Astrocyte (in vitro differentiated cells and primary cell): ENCODE results near the gene SLC2A2. TPM values are rescaled to one million over a fixed set of nuclear protein-coding genes. Genes with fewer than 3 reads are reported as not detected.

ENCODE experiments used
- DNase-seq: peaks from one replicate; pipeline ENCODE4 v3.0.0-alpha.2; 2010; ENCODE audit warnings: low read depth
- FAIRE-seq: peaks from 2 replicates; lab custom pipeline; 2011; peaks lifted over from hg19 to GRCh38; lab: Jason Lieb, UNC
- H2AFZ ChIP-seq: 2 replicates; pipeline ENCODE4 v1.6.0; 2012; ENCODE audit warnings: low read depth, low read length, inconsistent platforms
- H3K27ac ChIP-seq: 2 replicates; pipeline ENCODE4 v1.5.1; 2011; ENCODE audit warnings: low read depth, low read length, inconsistent platforms
- H3K27me3 ChIP-seq: 2 replicates; pipeline ENCODE4 v1.6.0; 2011; ENCODE audit warnings: low read length, inconsistent platforms; ENCODE audit not compliant: insufficient read depth
- H3K36me3 ChIP-seq: 2 replicates; pipeline ENCODE4 v1.5.1; 2011; ENCODE audit warnings: low read length, inconsistent platforms; ENCODE audit not compliant: insufficient read depth
- H3K4me1 ChIP-seq: 2 replicates; pipeline ENCODE4 v1.5.1; 2011; ENCODE audit warnings: low read length, inconsistent platforms; ENCODE audit not compliant: insufficient read depth
- H3K4me2 ChIP-seq: 2 replicates; pipeline ENCODE4 v1.6.0; 2012; ENCODE audit warnings: low read length, inconsistent platforms
- H3K4me3 ChIP-seq: 2 replicates; pipeline ENCODE4 v1.5.1; 2011; ENCODE audit warnings: low read depth, mild to moderate bottlenecking, low read length, inconsistent platforms; ENCODE audit not compliant: insufficient read depth
- H3K79me2 ChIP-seq: 2 replicates; pipeline ENCODE4 v1.6.0; 2012; ENCODE audit warnings: mild to moderate bottlenecking, low read length, inconsistent platforms; ENCODE audit not compliant: insufficient read depth
- H3K9ac ChIP-seq: 2 replicates; pipeline ENCODE4 v1.6.0; 2012; ENCODE audit warnings: mild to moderate bottlenecking, low read length, inconsistent platforms
- H3K9me3 ChIP-seq: 2 replicates; pipeline ENCODE4 v1.5.1; 2012; ENCODE audit warnings: low read depth, mild to moderate bottlenecking, low read length, inconsistent platforms; ENCODE audit not compliant: insufficient read depth
- H4K20me1 ChIP-seq: 2 replicates; pipeline ENCODE4 v1.6.0; 2012; ENCODE audit warnings: low read length, inconsistent platforms; ENCODE audit not compliant: insufficient read depth
- H3K27ac Mint-ChIP-seq: one replicate; pipeline ENCODE4 v1.8.0; 2021; ENCODE audit warnings: mild to moderate bottlenecking, mixed read lengths; ENCODE audit not compliant: unreplicated experiment
- H3K27me3 Mint-ChIP-seq: one replicate; pipeline ENCODE4 v1.8.0; 2021; ENCODE audit warnings: low read depth, mixed read lengths; ENCODE audit not compliant: unreplicated experiment
- H3K36me3 Mint-ChIP-seq: one replicate; pipeline ENCODE4 v1.8.0; 2021; ENCODE audit warnings: low read depth, mixed read lengths; ENCODE audit not compliant: unreplicated experiment
- H3K4me1 Mint-ChIP-seq: one replicate; pipeline ENCODE4 v1.8.0; 2021; ENCODE audit warnings: low read depth, mixed read lengths; ENCODE audit not compliant: unreplicated experiment
- H3K4me3 Mint-ChIP-seq: one replicate; pipeline ENCODE4 v1.8.0; 2021; ENCODE audit warnings: mild to moderate bottlenecking, moderate library complexity, mixed read lengths; ENCODE audit not compliant: unreplicated experiment
- H3K9me3 Mint-ChIP-seq: one replicate; pipeline ENCODE4 v1.8.0; 2021; ENCODE audit warnings: mild to moderate bottlenecking, mixed read lengths; ENCODE audit not compliant: unreplicated experiment
- EZH2 ChIP-seq: IDR thresholded peaks from 2 replicates; pipeline ENCODE4 v1.6.1; 2012; ENCODE audit warnings: mild to moderate bottlenecking, low read length, inconsistent platforms; ENCODE audit not compliant: insufficient read depth
- total RNA-seq: library from RNA; stranded (reverse); gene quantifications from 2 replicates; pipeline ENCODE4 v1.2.1, GENCODE V29; 2021
- TF ChIP-seq, protein P1 (sequence below): IDR thresholded peaks from 2 replicates; pipeline ENCODE4 v1.5.1; 2011; ENCODE audit warnings: low read depth, mild to moderate bottlenecking, inconsistent platforms, low read length, moderate library complexity; ENCODE audit not compliant: insufficient read depth

SLC2A2 gene
- total RNA-seq, 1 donor from 2014 or later = not detected

DNA sequence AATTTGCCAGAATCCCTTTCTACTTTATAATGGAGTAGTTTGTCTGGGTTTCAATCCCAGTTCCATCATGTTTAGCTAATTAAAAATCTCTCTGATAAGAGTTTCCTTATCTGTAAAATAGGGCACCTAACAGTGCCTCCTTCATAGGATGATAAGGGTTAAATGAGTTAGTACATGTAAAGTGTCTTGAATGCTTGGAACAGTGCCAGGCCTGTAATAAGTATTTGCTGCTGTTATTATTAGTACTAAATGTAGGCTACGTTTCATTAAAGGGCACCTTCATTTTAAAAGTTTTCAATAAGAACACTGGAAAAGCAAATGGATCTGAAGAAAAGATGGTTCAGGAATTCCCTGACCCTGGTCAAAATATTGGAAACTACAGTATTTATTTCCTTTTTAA, 11.8 kb upstream of the SLC2A2 start:
- H3K4me3 ChIP-seq = no peak overlapping the region
- no peak overlapping the region for H3K27ac ChIP-seq
- no peak overlapping the region for H3K4me2 ChIP-seq
- DNase-seq = no peak
- H3K27ac Mint-ChIP-seq = no peak overlapping the region
- no peak for TF ChIP-seq EZH2
- TF ChIP-seq, protein P1, sequence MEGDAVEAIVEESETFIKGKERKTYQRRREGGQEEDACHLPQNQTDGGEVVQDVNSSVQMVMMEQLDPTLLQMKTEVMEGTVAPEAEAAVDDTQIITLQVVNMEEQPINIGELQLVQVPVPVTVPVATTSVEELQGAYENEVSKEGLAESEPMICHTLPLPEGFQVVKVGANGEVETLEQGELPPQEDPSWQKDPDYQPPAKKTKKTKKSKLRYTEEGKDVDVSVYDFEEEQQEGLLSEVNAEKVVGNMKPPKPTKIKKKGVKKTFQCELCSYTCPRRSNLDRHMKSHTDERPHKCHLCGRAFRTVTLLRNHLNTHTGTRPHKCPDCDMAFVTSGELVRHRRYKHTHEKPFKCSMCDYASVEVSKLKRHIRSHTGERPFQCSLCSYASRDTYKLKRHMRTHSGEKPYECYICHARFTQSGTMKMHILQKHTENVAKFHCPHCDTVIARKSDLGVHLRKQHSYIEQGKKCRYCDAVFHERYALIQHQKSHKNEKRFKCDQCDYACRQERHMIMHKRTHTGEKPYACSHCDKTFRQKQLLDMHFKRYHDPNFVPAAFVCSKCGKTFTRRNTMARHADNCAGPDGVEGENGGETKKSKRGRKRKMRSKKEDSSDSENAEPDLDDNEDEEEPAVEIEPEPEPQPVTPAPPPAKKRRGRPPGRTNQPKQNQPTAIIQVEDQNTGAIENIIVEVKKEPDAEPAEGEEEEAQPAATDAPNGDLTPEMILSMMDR = no peak
- H3K9me3 ChIP-seq = no peaks in the 10 kb centered on the region
- H3K36me3 ChIP-seq = no peaks in the 10 kb centered on the region
- no peak overlapping the region for H3K9ac ChIP-seq
- FAIRE-seq = no peak
- no peaks in the 10 kb centered on the region for H3K27me3 ChIP-seq
- H3K9me3 Mint-ChIP-seq = no peaks in the 10 kb centered on the region
- no peaks in the 10 kb centered on the region for H3K36me3 Mint-ChIP-seq
- H3K79me2 ChIP-seq = no peaks in the 10 kb centered on the region
- H2AFZ ChIP-seq = no peak overlapping the region
- no peaks in the 10 kb centered on the region for H3K4me1 Mint-ChIP-seq
- H3K27me3 Mint-ChIP-seq = no peaks in the 10 kb centered on the region
- H3K4me1 ChIP-seq = no peaks in the 10 kb centered on the region
- H3K4me3 Mint-ChIP-seq = no peak overlapping the region
- H4K20me1 ChIP-seq = no peaks in the 10 kb centered on the region

DNA sequence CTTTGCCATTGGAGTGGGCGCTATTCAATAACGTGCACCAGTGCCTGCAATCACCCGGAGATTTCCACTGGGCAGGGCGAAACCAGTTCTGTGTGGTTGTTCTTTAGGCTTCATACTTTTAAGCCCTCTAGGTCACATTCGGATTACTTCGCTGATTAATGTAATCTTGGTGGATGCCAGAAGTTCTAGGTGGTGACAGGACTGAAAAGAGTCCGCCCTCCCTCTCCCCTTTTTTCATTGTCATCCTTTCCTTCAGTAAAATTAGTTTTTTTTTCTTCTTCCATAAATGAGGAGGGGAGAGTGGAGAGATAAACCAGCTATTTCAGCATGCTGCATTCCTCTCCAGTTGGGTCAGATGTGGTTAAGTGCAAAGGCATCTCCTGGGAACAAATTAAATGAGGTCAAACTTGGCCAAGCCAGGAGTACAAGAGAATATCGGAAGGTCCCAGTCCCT, 2.3 kb upstream of the SLC2A2 start:
- H3K9me3 ChIP-seq = no peaks in the 10 kb centered on the region
- peak overlapping the region; percentile 80 for H2AFZ ChIP-seq
- peak overlapping the region; percentile 58 for H3K4me3 ChIP-seq
- Mint-ChIP-seq H3K9me3 (no peaks in the 10 kb centered on the region), H3K4me1 (no peaks in the 10 kb centered on the region), H3K4me3 (no peak overlapping the region), H3K27ac (no peak overlapping the region), H3K36me3 (no peaks in the 10 kb centered on the region), H3K27me3 (no peaks in the 10 kb centered on the region)
- H3K4me1 ChIP-seq = peaks cover 21% of the 10 kb centered on the region
- DNase-seq (peak; percentile 96), FAIRE-seq (peak; percentile 69)
- no peaks in the 10 kb centered on the region for H3K79me2 ChIP-seq
- H3K27ac ChIP-seq = peak overlapping the region; percentile 80
- no peaks in the 10 kb centered on the region for H3K36me3 ChIP-seq
- peak overlapping the region; percentile 88 for H3K4me2 ChIP-seq
- no peaks in the 10 kb centered on the region for H4K20me1 ChIP-seq
- peak overlapping the region; percentile 76 for H3K9ac ChIP-seq
- no peak for TF ChIP-seq EZH2
- TF ChIP-seq, protein P1 = no peak
- no peaks in the 10 kb centered on the region for H3K27me3 ChIP-seq

DNA sequence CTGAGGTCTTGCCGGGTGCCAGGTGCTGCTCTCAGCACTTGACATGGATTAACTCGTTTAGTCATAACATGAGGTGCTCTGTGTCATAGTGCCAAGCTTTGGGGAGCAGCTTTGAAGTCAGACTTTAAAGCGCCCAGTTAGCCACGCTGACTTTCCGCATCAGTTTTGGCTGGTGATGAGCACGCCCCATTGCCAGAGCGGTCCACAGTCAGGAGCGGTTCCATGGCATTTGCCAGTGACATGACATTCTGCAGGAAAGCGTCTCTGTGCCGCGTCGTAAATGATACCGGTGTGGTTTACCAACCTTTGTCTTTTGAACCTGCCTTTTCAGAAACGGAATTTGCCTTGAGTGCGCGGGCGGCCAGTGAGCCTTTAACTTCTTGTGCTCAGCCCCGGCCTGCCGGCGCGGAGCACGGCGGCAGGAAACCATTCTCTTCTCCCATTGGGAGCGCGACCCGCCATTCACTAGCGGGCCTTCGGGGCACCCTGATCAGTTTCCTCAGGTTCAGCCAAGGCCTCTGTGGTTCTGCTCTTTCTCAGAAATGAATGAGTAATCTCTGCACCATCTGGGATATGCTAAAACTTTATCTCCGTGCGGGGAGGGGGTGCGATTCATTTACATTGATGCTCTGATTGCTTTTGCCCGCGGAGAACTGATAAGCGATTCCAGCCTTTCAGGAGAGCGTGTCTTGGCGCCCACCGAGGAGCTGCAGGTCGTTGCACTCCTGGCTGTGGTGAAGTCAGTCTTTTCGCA, 1.7 kb upstream of the SLC2A2 start:
- DNase-seq (peak; percentile 97), FAIRE-seq (peak; percentile 69)
- H3K9me3 ChIP-seq = no peaks in the 10 kb centered on the region
- Mint-ChIP-seq H3K36me3 (no peaks in the 10 kb centered on the region), H3K4me1 (no peaks in the 10 kb centered on the region), H3K27me3 (no peaks in the 10 kb centered on the region), H3K27ac (no peak overlapping the region), H3K4me3 (no peak overlapping the region), H3K9me3 (no peaks in the 10 kb centered on the region)
- H3K9ac ChIP-seq = peak overlapping the region; percentile 76
- peak overlapping the region; percentile 80 for H2AFZ ChIP-seq
- no peak for TF ChIP-seq EZH2
- TF ChIP-seq, protein P1 = no peak
- H3K36me3 ChIP-seq = no peaks in the 10 kb centered on the region
- H3K4me2 ChIP-seq = peak overlapping the region; percentile 88
- peak overlapping the region; percentile 80 for H3K27ac ChIP-seq
- H3K27me3 ChIP-seq = no peaks in the 10 kb centered on the region
- H3K79me2 ChIP-seq = no peaks in the 10 kb centered on the region
- H4K20me1 ChIP-seq = no peaks in the 10 kb centered on the region
- peaks cover 21% of the 10 kb centered on the region for H3K4me1 ChIP-seq
- peak overlapping the region; percentile 58 for H3K4me3 ChIP-seq
